Adipocyte (in vitro differentiated cells): ENCODE measurements around the gene LEPR.
"Not testable (repeated sequence)": the region's sequence is repeated elsewhere in the genome, so short reads cannot be mapped to it uniquely, and the experiment has no call there.

Experiments used
- DNase-seq: peaks from one replicate; pipeline ENCODE4 v3.0.0-alpha.2; 2015; ENCODE audit warnings: low read depth
- H3K27me3 ChIP-seq: replicated peaks from 2 replicates; pipeline ENCODE4 v1.7.0; 2013; ENCODE audit warnings: mild to moderate bottlenecking, low read length, moderate library complexity; ENCODE audit not compliant: control insufficient read depth, insufficient read depth
- H3K36me3 ChIP-seq: 2 replicates; pipeline ENCODE4 v1.7.0; 2013; ENCODE audit warnings: low read length, mild to moderate bottlenecking, moderate library complexity; ENCODE audit not compliant: control insufficient read depth, insufficient read depth, severe bottlenecking
- H3K4me1 ChIP-seq: 2 replicates; pipeline ENCODE4 v1.7.0; 2013; ENCODE audit warnings: mild to moderate bottlenecking, low read length, moderate library complexity; ENCODE audit not compliant: control insufficient read depth, insufficient read depth
- H3K4me3 ChIP-seq: 2 replicates; pipeline ENCODE4 v1.7.0; 2013; ENCODE audit warnings: mild to moderate bottlenecking, low read length, moderate library complexity
- H3K9ac ChIP-seq: 2 replicates; pipeline ENCODE4 v1.7.0; 2013; ENCODE audit warnings: mild to moderate bottlenecking, low read length, moderate library complexity
- H3K9me3 ChIP-seq: 2 replicates; pipeline ENCODE4 v1.7.0; 2013; ENCODE audit warnings: mild to moderate bottlenecking, low read length, moderate library complexity; ENCODE audit not compliant: control insufficient read depth

The LEPR gene, protein sequence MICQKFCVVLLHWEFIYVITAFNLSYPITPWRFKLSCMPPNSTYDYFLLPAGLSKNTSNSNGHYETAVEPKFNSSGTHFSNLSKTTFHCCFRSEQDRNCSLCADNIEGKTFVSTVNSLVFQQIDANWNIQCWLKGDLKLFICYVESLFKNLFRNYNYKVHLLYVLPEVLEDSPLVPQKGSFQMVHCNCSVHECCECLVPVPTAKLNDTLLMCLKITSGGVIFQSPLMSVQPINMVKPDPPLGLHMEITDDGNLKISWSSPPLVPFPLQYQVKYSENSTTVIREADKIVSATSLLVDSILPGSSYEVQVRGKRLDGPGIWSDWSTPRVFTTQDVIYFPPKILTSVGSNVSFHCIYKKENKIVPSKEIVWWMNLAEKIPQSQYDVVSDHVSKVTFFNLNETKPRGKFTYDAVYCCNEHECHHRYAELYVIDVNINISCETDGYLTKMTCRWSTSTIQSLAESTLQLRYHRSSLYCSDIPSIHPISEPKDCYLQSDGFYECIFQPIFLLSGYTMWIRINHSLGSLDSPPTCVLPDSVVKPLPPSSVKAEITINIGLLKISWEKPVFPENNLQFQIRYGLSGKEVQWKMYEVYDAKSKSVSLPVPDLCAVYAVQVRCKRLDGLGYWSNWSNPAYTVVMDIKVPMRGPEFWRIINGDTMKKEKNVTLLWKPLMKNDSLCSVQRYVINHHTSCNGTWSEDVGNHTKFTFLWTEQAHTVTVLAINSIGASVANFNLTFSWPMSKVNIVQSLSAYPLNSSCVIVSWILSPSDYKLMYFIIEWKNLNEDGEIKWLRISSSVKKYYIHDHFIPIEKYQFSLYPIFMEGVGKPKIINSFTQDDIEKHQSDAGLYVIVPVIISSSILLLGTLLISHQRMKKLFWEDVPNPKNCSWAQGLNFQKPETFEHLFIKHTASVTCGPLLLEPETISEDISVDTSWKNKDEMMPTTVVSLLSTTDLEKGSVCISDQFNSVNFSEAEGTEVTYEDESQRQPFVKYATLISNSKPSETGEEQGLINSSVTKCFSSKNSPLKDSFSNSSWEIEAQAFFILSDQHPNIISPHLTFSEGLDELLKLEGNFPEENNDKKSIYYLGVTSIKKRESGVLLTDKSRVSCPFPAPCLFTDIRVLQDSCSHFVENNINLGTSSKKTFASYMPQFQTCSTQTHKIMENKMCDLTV

DNA sequence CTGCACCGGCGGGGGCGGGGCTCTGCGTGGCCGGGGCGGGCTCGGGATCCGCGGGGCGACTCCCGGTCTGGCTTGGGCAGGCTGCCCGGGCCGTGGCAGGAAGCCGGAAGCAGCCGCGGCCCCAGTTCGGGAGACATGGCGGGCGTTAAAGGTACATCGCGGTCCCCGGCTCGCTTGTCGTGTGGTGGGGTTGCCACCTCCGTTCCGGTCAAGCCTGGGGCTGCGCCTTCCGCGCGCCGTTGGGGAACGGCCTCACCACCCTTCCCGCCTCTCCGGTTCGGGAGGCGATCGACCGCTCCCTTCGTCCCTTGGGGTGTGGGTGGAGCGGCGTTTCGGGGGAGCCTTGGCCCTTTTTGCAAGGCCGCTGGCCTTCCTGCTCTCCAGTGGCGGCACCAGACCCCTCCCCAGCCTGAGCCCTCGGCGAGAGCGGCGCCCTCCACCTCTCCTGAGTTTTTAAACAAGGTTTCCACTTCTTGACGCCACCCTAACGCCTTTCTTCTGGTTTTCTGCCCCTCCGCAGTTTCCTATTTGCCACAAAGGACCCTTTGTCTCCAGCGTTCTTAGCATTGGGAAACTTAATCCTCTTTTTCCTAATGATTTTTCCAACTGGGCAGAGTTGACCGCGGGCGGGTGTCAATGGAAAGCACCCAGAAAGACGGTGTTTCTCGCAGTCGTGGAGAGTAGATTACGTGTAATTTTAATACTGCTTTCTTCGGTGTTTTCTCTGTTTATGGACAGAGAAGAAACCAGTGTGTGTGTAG lies at the start of gene LEPR, which contains the start of gene LEPROT:
Gene LEPR (plus strand): TSS at position 79 of the 761 bp plus-strand sequence. CDS start 144,898 bp downstream, outside the sequence.
Gene LEPROT (plus strand): TSS at position 79 of the 761 bp plus-strand sequence. CDS start 57 bp downstream, at position 136.
- H3K27me3 ChIP-seq = no peaks in the 10 kb centered on the region
- peaks cover 8% of the 10 kb centered on the region for H3K36me3 ChIP-seq
- H3K4me3 ChIP-seq = peak within 1 kb of the TSS; percentile 96
- H3K9ac ChIP-seq = peak within 1 kb of the TSS; percentile 99
- peak; percentile 70 for DNase-seq
- H3K9me3 ChIP-seq = no peaks in the 10 kb centered on the region
- peaks cover 42% of the 10 kb centered on the region for H3K4me1 ChIP-seq

DNA sequence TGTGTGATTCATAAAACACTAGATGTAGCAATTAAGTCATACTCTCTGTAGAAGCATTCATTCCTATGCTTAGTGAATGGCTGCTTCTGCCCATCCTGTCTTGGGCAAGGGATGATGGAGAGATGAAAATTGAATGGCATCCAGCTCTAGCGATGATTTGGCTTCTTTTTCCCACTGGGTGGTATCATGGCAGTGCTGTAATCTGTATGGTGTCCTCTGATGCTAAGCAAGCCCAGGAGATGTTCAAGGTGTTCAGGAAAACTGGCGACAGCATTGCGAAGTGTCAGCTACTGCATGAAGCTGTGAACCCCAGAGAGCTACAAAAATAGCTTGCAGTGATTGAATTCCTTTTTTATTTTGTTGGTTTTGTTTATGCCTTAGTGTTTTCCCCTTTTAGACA lies 48.9 kb upstream of the LEPR start:
- Histone ChIP-seq H3K36me3 (peaks cover 3% of the 10 kb centered on the region), H3K4me3 (no peak overlapping the region), H3K4me1 (peaks cover 13% of the 10 kb centered on the region), H3K27me3 (no peaks in the 10 kb centered on the region), H3K9ac (no peak overlapping the region), H3K9me3 (no peaks in the 10 kb centered on the region)
- no peak for DNase-seq

DNA sequence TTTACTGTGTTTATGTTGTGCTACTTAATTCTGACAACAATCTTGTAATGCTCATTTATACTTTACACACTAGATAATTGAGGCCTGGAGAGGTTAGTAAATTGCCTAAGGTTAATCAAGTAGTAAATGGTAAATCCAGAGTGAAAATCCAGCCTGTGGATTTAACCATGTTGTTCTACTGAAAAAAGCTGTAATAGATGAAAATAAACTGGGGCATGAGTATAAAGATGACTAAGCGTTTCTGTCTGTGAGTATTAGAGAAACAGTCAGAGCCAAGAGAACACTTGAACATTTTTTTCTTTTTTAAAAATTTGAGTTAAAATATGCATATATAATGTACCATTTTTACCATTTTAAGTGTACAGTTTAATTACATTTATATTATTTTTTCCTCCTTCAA lies 47.9 kb upstream of the LEPR start:
- DNase-seq = peak; percentile 66
- Histone ChIP-seq H3K9me3 (no peaks in the 10 kb centered on the region), H3K4me1 (peaks cover 13% of the 10 kb centered on the region), H3K9ac (peak overlapping the region; percentile 23), H3K4me3 (peak overlapping the region; percentile 21), H3K27me3 (no peaks in the 10 kb centered on the region), H3K36me3 (no peaks in the 10 kb centered on the region)

DNA sequence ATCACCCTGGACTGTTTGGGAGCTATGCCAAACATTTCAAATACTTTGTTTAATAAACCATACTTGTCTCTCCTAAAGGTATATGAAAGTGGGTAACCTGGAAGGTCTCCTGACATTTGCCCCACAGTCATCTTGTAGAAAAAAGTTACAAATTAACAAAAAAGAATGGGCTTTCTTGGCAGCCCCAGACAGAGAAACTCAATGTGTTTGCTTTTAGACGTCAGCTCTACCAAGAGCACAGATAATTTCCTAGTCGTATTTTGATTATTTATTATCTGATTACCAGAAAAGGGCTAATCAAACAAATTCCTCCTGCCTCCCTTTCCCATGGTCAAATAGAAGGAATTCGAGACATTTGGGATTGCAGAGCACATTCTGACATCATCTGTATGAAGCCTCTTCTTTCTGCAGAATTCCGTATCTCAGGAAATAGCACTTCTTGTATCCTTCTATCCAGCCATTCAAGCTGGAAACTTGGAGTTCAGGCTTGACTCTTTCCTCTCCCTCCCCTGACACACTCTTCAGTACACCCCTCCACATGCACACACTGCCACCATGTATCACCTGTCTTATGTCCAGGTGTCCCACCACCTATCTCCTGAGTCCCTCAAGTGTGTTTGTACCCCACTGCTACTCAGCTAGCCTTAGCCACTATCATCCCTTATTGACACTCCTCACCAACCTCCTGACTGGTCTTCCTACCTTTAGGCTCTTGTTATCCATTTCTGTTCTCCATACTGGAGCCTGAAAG lies 42.8 kb upstream of the LEPR start:
- H3K4me1 ChIP-seq = peaks cover 7% of the 10 kb centered on the region
- no peaks in the 10 kb centered on the region for H3K27me3 ChIP-seq
- H3K4me3 ChIP-seq = no peak overlapping the region
- no peak overlapping the region for H3K9ac ChIP-seq
- no peak for DNase-seq
- no peaks in the 10 kb centered on the region for H3K36me3 ChIP-seq
- no peaks in the 10 kb centered on the region for H3K9me3 ChIP-seq

DNA sequence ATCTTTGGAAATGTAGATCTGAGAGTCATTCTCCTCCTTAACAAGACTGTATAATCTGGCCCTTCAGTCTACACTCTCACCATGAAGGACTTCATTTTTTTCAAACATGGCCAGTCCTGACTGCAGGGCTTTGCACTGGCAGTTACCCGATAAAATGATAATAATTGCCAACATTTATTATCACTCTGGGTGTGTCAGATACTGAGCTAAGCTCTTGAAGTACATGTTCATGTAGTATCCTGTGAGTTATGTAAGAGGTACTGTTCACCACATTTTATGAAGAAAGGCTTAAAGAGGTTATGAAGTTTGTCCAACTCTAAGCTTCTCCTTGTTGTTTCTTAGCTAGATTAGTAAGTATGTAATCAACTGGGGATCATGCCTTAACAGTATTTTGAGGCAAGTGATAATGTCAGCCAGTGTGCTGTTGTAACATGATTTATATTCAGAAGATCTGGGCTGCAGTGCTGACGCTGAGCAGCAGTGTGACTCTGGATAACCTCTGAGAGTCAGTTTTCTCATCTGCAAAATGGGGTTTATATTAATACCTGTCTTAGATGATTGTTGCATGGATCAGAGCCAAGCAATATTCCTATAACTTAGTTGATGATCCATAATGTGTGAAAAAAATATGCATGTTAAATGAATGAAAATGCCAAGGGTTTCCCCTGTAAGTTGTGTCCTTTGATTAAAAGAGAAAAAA lies 42.1 kb upstream of the LEPR start:
- no peaks in the 10 kb centered on the region for H3K4me1 ChIP-seq
- no peaks in the 10 kb centered on the region for H3K9me3 ChIP-seq
- H3K4me3 ChIP-seq = no peak overlapping the region
- H3K9ac ChIP-seq = no peak overlapping the region
- H3K36me3 ChIP-seq = no peaks in the 10 kb centered on the region
- DNase-seq = no peak
- no peaks in the 10 kb centered on the region for H3K27me3 ChIP-seq

DNA sequence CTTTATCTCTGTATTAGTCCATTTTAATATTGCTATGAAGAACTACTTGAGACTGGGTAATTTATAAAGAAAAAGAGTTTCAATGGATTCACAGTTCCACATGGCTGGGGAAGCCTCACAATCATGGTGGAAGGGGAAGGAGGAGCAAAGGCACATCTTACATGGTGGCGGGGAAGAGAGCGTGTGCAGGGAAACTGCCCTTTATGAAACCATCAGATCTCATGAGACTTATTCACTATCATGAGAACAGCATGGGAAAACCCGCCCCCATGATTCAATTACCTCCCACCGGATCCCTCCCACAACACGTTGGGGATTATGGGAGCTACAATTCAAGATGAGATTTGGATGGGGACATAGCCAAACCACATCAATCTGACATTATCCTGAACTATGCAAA lies 36.0 kb upstream of the LEPR start:
- H3K4me1 ChIP-seq, H3K9me3 ChIP-seq, DNase-seq, H3K36me3 ChIP-seq, H3K9ac ChIP-seq, H3K4me3 ChIP-seq, H3K27me3 ChIP-seq: not testable (repeated sequence)

DNA sequence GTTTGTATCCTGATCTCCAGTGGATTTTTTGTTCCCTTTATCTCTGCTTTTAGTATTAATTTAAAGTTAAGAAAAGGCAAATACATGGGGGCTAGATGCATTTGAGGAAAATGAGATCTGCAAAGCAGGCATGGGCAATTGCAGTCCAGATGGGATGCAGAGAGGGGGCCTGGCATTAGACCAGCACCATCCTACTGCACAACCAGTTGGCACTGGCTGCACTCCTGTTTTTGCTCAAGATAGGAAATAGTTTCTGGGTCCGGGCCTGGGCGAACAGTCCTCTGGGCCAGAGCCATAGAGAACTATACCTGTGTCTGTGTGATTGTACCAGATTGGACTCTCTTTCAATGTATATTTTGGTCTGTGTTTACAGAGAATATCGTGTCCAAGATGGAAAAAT lies 34.0 kb upstream of the LEPR start:
- H3K27me3 ChIP-seq = no peaks in the 10 kb centered on the region
- DNase-seq = no peak
- no peaks in the 10 kb centered on the region for H3K4me1 ChIP-seq
- no peak overlapping the region for H3K9ac ChIP-seq
- no peak overlapping the region for H3K4me3 ChIP-seq
- no peaks in the 10 kb centered on the region for H3K9me3 ChIP-seq
- peaks cover 12% of the 10 kb centered on the region for H3K36me3 ChIP-seq

DNA sequence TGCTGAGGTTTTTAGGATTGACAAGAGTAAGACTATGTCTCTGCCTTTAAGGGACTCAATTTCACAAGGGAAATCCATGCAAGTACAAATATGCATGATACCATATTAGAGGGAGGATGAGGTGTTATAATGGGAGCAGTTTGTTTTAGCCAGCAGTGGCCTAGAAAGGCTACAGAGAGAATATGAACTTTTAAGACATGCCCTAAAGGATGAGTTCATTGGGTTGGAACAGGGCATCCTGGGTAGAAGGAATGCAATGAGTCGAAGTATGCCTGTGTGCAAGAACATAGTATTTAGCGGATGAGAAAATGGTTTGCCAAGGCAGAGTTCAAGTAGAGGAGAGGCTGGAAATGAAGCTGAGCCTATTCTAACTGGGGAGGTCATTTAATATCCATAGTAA lies 32.6 kb upstream of the LEPR start:
- Histone ChIP-seq H3K9ac (no peak overlapping the region), H3K4me3 (no peak overlapping the region), H3K9me3 (no peaks in the 10 kb centered on the region), H3K27me3 (no peaks in the 10 kb centered on the region), H3K4me1 (no peaks in the 10 kb centered on the region), H3K36me3 (peaks cover 16% of the 10 kb centered on the region)
- no peak for DNase-seq

DNA sequence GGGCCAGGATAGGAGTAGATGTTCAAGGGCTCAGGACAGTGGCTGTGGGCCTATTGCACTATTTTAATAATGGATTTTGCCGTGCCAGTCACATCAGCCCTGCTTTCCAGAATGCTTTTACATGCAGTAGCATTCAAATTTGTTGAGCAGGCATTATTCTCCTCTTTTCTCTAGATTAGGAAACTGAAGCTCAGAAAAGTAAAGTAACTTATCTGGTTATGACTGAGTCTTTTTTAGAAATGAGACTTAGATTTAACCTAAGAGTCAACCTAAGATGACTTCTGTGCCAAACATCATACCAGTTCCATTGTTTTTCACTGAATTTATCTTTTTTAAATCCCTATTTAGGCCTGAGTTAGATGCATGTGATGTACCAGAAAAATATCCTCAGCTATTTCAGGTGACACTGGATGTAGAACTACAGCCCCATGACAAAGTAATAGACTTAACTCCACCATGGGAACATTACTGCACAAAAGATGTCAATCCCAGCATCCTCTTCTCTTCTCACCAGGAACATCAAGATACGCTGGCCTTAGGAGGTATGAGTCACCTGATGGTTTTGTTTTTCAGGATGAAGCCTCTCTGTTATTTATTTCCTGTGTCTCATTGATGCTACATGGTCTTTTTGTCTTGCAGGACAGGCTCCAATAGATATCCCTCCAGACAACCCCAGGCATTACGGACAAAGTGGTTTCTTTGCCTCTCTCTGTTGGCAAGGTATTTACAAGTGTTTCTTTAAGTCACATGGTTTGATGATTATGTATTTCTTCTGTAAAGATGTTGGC lies 31.4 kb upstream of the LEPR start:
- Histone ChIP-seq H3K9me3 (no peaks in the 10 kb centered on the region), H3K4me1 (peaks cover 7% of the 10 kb centered on the region), H3K9ac (no peak overlapping the region), H3K4me3 (no peak overlapping the region), H3K27me3 (no peaks in the 10 kb centered on the region), H3K36me3 (peaks cover 16% of the 10 kb centered on the region)
- no peak for DNase-seq
